MG63 (cell line): ENCODE measurements around the gene CRACR2B. TPM values are rescaled to one million over a fixed set of nuclear protein-coding genes. Genes with fewer than 3 reads are reported as not detected.

Experiments
- DNase-seq: peaks from one replicate; pipeline ENCODE4 v3.0.0-alpha.2; 2020
- H3K27me3 ChIP-seq: fragments of 250-450 bp; sonication (Bioruptor Pico); 2 replicates; pipeline ENCODE4 v1.5.1; 2020; ENCODE audit warnings: mild to moderate bottlenecking, moderate library complexity
- H3K36me3 ChIP-seq: fragments of 250-450 bp; sonication (Bioruptor Pico); 2 replicates; pipeline ENCODE4 v1.5.1; 2020; ENCODE audit warnings: mild to moderate bottlenecking, moderate library complexity
- H3K4me3 ChIP-seq: fragments of 250-450 bp; sonication (Bioruptor Pico); 2 replicates; pipeline ENCODE4 v1.5.1; 2020; ENCODE audit warnings: mild to moderate bottlenecking, moderate library complexity
- H3K9me3 ChIP-seq: fragments of 250-450 bp; sonication (Bioruptor Pico); 2 replicates; pipeline ENCODE4 v1.5.1; 2020; ENCODE audit warnings: mild to moderate bottlenecking, moderate library complexity
- total RNA-seq: library from RNA; depleted of rRNA; stranded (reverse); fragments of >200 nt; shearing (Covaris generic); gene quantifications from 2 replicates; pipeline ENCODE4 v1.2.3, GENCODE V29; 2014; ENCODE audit warnings: low replicate concordance

The CRACR2B gene
- total RNA-seq, 1 experiment from 2014 or later = not detected

DNA sequence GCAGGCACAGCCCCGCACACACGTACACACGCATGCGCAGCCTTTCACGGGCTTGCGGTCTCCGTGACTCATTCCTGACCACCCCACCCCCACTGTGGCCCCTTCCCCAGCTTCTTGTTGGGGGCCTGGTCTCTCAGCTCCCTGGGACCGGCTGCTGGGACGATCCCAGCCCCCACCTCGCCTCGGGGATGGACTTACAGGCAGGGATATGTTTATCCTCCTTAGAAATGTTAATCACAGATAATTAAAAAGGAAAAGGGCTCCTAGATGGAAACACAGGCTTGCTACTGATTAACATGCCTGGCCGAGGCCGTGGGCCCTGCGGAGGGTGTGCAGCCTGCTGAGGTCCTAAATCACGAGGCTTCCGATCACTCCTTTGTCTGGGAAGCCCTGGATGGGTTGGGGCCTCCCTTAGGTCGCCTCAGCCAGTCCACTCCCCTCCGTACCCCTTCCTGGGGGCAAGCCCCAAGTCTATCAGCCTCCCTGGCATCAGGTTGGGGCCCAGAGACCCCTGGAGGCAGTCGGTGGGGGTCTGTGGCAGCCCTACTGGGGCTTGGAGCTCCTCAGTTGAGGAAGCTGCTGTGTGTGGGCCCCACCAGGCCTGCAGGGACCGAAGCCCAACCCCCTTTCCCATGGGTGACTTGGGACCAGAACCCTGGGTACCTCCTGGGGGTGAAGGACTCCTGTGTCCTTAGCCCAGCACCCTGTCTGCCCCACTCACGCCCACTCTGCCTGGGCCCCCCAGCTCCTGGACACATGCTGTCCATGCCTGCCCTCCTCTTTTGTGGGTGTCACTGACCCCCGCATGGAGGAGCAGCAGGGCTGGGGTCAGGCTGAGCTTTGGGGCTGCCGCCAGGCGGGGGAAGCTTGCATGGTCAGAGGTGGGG lies 35.5 kb downstream of the CRACR2B start:
- no peak for DNase-seq
- H3K4me3 ChIP-seq = no peak overlapping the region
- H3K9me3 ChIP-seq = no peaks in the 10 kb centered on the region
- peaks cover 58% of the 10 kb centered on the region for H3K36me3 ChIP-seq
- H3K27me3 ChIP-seq = no peaks in the 10 kb centered on the region

DNA sequence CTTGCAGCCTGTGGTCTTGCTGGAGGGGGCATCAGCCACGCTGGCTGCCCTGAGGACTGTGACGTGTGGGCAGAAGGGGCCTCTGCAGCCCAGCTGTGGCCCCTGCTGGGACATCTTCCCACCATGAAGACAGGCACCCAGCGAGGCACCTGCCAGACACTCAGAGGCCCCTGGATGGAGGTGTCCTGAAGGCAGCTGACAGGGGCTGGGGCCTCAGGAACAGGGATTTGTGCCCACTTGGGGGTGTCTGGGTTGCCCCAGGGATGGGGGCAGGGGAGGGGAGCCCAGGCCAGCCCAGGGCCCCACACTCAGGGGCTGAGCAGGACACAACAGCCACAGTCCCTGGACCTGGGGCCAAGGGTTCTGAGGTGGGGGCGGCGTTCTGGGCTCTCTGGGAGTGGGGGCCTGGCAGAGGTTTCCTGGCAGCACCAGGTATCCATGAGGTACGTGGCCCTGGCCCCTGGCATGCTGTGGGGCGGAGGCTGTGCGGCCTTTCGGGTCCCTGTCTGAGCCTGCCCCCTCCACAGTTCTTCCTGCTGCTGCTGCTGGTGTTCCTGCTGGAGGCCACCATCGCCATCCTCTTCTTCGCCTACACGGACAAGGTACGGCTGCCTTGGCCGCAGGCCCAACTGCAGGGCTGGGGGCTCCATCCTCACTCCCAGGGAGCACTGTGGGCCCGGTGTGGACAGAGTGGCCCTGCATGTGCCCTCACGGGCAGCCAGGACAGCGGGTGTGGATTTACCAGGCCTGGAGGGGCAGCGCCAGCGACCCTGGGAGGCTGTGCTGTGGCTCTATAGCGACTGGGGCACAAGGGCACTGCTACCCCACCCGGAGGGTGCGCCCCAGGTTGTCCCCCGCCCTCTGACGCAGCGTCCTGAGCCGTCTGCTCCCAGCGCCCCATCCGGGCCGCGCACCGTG lies 36.5 kb downstream of the CRACR2B start:
- H3K4me3 ChIP-seq = no peak overlapping the region
- no peak for DNase-seq
- H3K36me3 ChIP-seq = peaks cover 66% of the 10 kb centered on the region
- H3K27me3 ChIP-seq = no peaks in the 10 kb centered on the region
- no peaks in the 10 kb centered on the region for H3K9me3 ChIP-seq

DNA sequence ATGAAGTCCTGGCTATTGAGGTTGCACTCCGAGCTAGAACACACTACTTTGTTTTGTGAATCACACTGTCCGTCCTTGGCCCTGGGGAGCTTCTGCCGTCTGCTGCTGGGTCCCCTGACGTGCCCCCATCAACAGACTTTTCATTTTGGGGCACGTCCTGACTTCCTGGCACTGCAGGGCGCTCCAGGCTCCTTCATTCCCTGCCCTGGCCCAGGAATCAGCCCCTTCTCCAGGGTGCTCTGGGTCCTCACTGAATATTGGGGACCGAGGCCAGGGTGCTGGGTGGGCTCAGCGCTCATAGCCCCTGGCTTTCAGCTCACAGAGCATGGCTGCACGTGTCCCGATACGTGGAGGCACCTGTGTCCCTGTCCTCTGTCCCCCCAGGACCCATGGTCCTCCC lies 37.2 kb downstream of the CRACR2B start:
- H3K36me3 ChIP-seq = peaks cover 68% of the 10 kb centered on the region
- no peaks in the 10 kb centered on the region for H3K27me3 ChIP-seq
- H3K9me3 ChIP-seq = no peaks in the 10 kb centered on the region
- H3K4me3 ChIP-seq = no peak overlapping the region
- no peak for DNase-seq

DNA sequence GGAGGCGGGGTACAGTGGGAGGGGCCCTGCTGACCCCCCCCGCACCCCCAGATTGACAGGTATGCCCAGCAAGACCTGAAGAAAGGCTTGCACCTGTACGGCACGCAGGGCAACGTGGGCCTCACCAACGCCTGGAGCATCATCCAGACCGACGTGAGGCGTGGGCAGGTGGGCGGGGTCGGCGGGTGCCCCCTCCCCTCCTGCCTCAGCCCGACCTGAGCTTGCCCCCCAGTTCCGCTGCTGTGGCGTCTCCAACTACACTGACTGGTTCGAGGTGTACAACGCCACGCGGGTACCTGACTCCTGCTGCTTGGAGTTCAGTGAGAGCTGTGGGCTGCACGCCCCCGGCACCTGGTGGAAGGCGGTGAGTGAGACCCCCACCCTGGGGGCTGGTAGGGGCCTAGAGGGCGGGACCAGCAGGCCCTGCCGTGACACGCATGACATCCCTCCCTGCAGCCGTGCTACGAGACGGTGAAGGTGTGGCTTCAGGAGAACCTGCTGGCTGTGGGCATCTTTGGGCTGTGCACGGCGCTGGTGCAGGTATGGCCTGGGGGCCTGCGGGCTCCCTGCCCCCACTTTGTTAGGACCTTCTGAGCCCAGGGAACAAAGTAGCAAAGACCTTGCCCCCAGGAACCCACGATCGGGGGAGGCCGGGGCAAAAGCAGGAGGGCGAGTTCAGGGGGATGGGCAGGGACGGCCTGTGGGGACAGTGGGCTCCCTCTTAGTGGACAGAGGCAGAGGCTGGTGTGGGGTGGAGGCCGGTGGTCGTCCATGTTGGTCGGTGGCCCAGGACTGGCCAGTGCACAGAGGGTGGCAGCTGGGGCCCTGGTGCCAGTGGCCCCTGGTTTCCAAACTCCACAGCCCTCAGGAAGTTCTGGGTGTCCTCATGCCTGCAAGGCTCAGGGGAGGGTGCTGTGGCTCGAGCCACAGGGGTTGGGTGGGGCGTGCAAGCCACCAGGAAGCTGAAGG lies 38.0 kb downstream of the CRACR2B start:
- Histone ChIP-seq H3K9me3 (no peaks in the 10 kb centered on the region), H3K27me3 (no peaks in the 10 kb centered on the region), H3K4me3 (no peak overlapping the region), H3K36me3 (peaks cover 62% of the 10 kb centered on the region)
- DNase-seq = no peak

DNA sequence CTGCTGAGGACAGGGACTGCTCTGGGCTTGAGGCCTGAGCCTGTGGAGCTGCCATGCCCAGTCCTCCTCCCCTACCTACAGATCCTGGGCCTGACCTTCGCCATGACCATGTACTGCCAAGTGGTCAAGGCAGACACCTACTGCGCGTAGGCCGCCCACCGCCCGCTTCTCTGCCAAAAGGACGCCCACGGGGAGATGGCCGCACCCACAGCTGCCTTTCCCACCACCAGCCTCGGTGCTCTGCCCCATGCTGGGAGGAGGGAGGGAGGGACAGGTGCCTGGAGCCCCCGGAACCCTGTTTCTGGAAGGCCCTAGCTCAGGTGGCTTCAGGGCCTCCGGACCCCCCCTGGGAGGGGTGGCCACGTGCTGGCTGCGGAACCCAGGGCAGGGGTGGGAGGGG lies 38.8 kb downstream of the CRACR2B start:
- H3K36me3 ChIP-seq = peaks cover 58% of the 10 kb centered on the region
- no peaks in the 10 kb centered on the region for H3K27me3 ChIP-seq
- H3K4me3 ChIP-seq = no peak overlapping the region
- DNase-seq = no peak
- no peaks in the 10 kb centered on the region for H3K9me3 ChIP-seq

- DNase-seq = no peak
- Histone ChIP-seq H3K27me3 (no peaks in the 10 kb centered on the region), H3K36me3 (peaks cover 51% of the 10 kb centered on the region), H3K4me3 (no peak overlapping the region), H3K9me3 (no peaks in the 10 kb centered on the region)
Measured at GRCh38 chr11:867856-868358, 40.2 kb downstream of the CRACR2B start.

- DNase-seq = no peak
- H3K27me3 ChIP-seq = no peaks in the 10 kb centered on the region
- H3K36me3 ChIP-seq = peaks cover 46% of the 10 kb centered on the region
- no peak overlapping the region for H3K4me3 ChIP-seq
- no peaks in the 10 kb centered on the region for H3K9me3 ChIP-seq
Measured at GRCh38 chr11:868394-868793, 40.7 kb downstream of the CRACR2B start.

DNA sequence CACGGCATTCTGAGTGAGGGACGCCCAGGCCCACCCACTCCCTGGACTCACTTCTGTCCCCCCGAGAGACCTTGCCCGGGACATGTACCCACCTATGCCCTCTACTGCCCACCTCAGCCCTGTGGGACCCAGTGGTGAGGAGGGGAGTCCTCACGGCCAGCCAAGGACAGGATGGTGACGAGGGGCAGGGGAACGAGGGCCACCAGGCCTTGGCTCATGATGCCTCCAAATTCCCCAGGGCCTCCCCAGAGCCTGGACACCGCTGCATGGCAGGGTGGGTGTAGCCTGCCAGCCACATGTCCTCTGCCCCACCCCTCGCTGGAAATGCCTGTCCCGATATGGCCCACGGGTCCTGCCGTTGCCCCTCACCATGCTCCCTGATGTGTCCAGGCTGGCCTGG lies 41.1 kb downstream of the CRACR2B start:
- Histone ChIP-seq H3K4me3 (no peak overlapping the region), H3K9me3 (no peaks in the 10 kb centered on the region), H3K27me3 (no peaks in the 10 kb centered on the region), H3K36me3 (peaks cover 42% of the 10 kb centered on the region)
- no peak for DNase-seq

GRCh38 chr11:869399-870126 lies 41.8 kb downstream of the CRACR2B start:
- Histone ChIP-seq H3K4me3 (no peak overlapping the region), H3K36me3 (peaks cover 42% of the 10 kb centered on the region), H3K9me3 (no peaks in the 10 kb centered on the region), H3K27me3 (no peaks in the 10 kb centered on the region)
- DNase-seq = no peak

DNA sequence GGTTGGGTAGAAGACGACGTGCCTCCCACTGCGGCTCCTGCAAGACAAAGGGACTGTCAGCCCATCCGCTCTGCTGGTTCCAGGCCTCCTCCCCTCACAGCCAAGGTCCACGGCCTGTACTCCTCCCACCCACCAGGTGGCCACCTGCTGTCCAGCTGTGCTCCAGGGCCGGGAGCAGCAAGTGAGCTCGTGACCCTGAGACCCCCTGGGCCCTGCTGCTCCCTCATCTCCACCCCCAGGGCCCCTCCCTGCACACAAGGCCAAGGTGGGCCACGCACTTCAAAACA lies 42.4 kb downstream of the CRACR2B start:
- Histone ChIP-seq H3K36me3 (peaks cover 40% of the 10 kb centered on the region), H3K9me3 (no peaks in the 10 kb centered on the region), H3K27me3 (no peaks in the 10 kb centered on the region), H3K4me3 (no peak overlapping the region)
- no peak for DNase-seq

GRCh38 chr11:870418-870817 lies 42.7 kb downstream of the CRACR2B start:
- Histone ChIP-seq H3K4me3 (no peak overlapping the region), H3K27me3 (no peaks in the 10 kb centered on the region), H3K9me3 (no peaks in the 10 kb centered on the region), H3K36me3 (peaks cover 39% of the 10 kb centered on the region)
- no peak for DNase-seq

DNA sequence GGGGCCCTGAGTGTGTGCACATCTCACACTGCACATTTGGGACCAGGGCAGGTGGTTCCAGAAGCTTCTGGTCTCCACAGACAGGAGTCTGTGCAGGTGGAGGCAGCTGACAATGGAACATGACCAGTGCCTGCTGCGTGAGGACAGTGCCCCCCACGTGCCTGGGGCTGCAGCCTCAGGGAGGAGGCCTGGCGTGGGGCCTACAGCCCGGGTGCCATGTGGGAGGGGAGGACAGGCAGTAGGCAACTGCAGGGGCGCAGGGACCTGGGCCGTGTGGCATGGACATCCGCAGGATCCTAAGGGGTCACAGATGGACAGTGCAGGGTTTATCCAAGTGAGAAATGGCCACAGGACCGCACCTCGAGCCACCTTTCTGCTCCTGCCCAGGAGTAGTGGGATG lies 43.8 kb downstream of the CRACR2B start:
- no peaks in the 10 kb centered on the region for H3K27me3 ChIP-seq
- no peaks in the 10 kb centered on the region for H3K9me3 ChIP-seq
- peaks cover 31% of the 10 kb centered on the region for H3K36me3 ChIP-seq
- H3K4me3 ChIP-seq = no peak overlapping the region
- no peak for DNase-seq

DNA sequence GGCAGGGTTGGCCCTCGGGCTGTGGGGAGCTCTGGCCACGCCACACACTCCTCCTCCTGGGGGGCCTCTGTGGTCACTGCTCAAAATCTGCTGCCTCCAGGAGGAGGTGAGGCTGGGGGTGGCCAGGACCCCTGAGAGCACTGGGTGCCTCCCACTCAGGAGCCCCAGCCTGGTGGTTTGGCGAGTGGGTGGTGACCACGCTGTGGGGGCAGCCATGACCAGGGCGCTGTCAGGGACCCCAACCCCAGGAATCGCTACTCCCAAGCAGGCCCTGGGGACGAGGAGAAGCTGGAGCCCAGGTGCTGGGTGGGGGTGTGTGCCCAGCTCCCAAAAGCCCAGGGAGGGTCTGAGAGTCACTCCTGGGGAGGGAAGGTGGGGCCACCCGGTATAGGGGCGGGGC lies 45.1 kb downstream of the CRACR2B start:
- no peak overlapping the region for H3K4me3 ChIP-seq

DNA sequence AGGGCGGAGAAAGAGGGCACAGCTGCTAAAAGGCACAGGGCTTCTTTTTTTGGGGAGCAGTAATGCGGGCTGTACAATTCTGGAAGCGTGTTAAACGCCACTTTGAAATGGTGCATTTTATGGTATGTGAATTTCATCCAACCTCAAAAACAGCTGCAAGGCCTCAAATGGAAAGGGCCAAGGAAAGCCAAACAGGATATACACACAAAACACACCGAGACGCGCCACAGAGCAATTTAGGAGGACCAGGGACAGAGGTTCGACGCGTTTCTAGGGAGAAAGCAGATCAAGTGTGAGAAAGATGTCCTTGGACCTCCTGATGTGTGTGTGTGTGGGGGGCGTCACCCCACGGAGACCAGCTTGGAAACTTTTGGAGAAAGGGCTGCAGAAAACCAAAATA lies 46.0 kb downstream of the CRACR2B start:
- DNase-seq = no peak
- Histone ChIP-seq H3K9me3 (no peaks in the 10 kb centered on the region), H3K4me3 (no peak overlapping the region), H3K27me3 (no peaks in the 10 kb centered on the region), H3K36me3 (peaks cover 30% of the 10 kb centered on the region)

More for the DNA sequence above, 45.1 kb downstream of the CRACR2B start:
- peaks cover 31% of the 10 kb centered on the region for H3K36me3 ChIP-seq
- H3K27me3 ChIP-seq = no peaks in the 10 kb centered on the region
- no peak for DNase-seq
- no peaks in the 10 kb centered on the region for H3K9me3 ChIP-seq

DNA sequence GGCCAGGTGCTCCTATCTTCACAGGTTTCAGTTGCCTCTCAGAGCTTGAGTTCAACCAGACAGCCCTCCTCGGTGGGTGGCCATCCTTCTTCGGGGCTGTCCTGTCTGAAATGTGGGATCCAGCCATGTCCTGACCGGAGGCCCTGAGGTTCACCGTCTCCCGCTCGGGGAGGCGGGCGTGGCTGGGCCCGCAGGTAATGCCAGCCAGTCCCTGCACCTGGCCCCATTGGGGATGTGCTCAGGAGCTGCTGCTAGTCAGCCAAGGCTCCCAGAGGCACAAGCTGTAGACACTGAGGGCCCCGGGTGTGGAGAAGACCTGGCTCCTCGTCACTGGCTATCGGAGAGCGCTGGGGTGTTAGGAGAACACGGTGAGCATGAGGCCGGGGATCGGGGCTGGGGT lies 47.5 kb downstream of the CRACR2B start:
- Histone ChIP-seq H3K27me3 (no peaks in the 10 kb centered on the region), H3K4me3 (no peak overlapping the region), H3K9me3 (no peaks in the 10 kb centered on the region), H3K36me3 (peaks cover 32% of the 10 kb centered on the region)
- DNase-seq = no peak

DNA sequence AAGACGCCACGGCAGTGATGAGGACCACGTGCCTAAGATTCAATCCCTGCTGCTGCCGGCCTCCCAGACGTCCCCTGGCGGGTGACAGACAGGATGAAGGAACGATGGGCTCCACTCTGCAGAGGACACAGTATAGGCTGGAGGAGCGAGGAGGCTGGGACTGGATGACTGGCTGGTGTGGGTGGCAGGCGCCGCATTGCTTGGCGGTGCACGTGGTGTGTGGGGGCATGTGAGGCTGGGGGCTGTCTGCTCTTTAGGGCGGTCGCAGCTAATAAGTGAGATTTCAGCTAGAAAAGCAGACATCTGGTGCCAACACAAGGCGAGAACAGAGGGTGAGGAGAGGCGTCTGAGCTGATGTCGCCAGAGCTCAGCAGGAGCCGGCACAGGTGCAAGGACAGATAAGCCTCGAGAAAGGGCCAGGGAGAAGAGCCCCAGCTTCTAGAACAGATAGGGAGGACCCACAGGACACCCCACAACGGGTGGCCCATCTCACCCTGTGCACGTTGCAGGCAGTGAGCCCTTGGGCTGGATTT lies 48.1 kb downstream of the CRACR2B start:
- H3K27me3 ChIP-seq = no peaks in the 10 kb centered on the region
- DNase-seq = no peak
- peaks cover 38% of the 10 kb centered on the region for H3K36me3 ChIP-seq
- no peaks in the 10 kb centered on the region for H3K9me3 ChIP-seq
- no peak overlapping the region for H3K4me3 ChIP-seq
